OCI-LY3 (cell line): Measurements from ENCODE around the gene WDR45.

Experiments used
- H2AFZ ChIP-seq: fragments of 200-600, 300-600 bp; shearing (Covaris generic); 2 replicates; pipeline ENCODE4 v1.6.0; 2014; ENCODE audit warnings: antibody characterized with exemption, low read depth, low read length
- H3K27ac ChIP-seq: fragments of 200-600, 300-600 bp; sonication (generic); 2 replicates; pipeline ENCODE4 v1.5.1; 2014; ENCODE audit warnings: mild to moderate bottlenecking, low read length, moderate library complexity, mixed read lengths
- H3K27me3 ChIP-seq: fragments of 200-600, 300-600 bp; sonication (generic); 2 replicates; pipeline ENCODE4 v1.6.1; 2014; ENCODE audit warnings: low read depth, low read length, mixed read lengths
- H3K36me3 ChIP-seq: fragments of 200-600, 300-600 bp; sonication (generic); replicated peaks from 2 replicates; pipeline ENCODE3; 2014; ENCODE audit warnings: low read depth, low read length, mixed read lengths
- H3K4me1 ChIP-seq: fragments of 300-600, 200-600 bp; sonication (generic); 2 replicates; pipeline ENCODE4 v1.6.1; 2014; ENCODE audit warnings: low read length, mixed read lengths
- H3K4me2 ChIP-seq: fragments of 200-600, 300-600 bp; sonication (generic); 2 replicates; pipeline ENCODE4 v1.6.1; 2014; ENCODE audit warnings: low read length, mixed read lengths
- H3K4me3 ChIP-seq: fragments of 300-600, 200-600 bp; sonication (generic); 2 replicates; pipeline ENCODE4 v1.5.1; 2014; ENCODE audit warnings: antibody characterized with exemption, mild to moderate bottlenecking, low read length, moderate library complexity
- H3K79me2 ChIP-seq: fragments of 300-600, 200-600 bp; shearing (Covaris generic); 2 replicates; pipeline ENCODE4 v1.6.1; 2014; ENCODE audit warnings: mild to moderate bottlenecking, low read length, mixed read lengths
- H3K9ac ChIP-seq: fragments of 300-600, 200-600 bp; shearing (Covaris generic); 2 replicates; pipeline ENCODE4 v1.6.0; 2014; ENCODE audit warnings: mild to moderate bottlenecking, low read length, moderate library complexity
- H3K9me3 ChIP-seq: fragments of 200-600, 300-600 bp; shearing (Covaris generic); 2 replicates; pipeline ENCODE4 v1.6.1; 2014; ENCODE audit warnings: low read length, mixed read lengths; ENCODE audit not compliant: insufficient read depth
- H4K20me1 ChIP-seq: fragments of 200-600, 300-600 bp; sonication (generic); 2 replicates; pipeline ENCODE4 v1.6.1; 2016; ENCODE audit warnings: low read length, mixed read lengths; ENCODE audit not compliant: insufficient read depth
- CTCF ChIP-seq: fragments of 200-600, 300-600 bp; sonication (generic); IDR thresholded peaks from 2 replicates; pipeline ENCODE4 v1.5.1; 2014; ENCODE audit warnings: antibody characterized with exemption, low read length, low read depth
- EZH2phosphoT487 ChIP-seq: fragments of 200-600 bp; shearing (Covaris generic); IDR thresholded peaks from 2 replicates; pipeline ENCODE4 v1.6.1; 2018; ENCODE audit warnings: antibody characterized with exemption, mixed run types, low read depth

WDR45 gene

GRCh38 chrX:49100704-49101628 lies 21.3 kb upstream of the WDR45 start:
- Histone ChIP-seq H3K4me3 (peak overlapping the region; percentile 94), H3K9me3 (no peaks in the 10 kb centered on the region), H3K36me3 (no peaks in the 10 kb centered on the region), H3K27ac (peak overlapping the region; percentile 60), H4K20me1 (no peaks in the 10 kb centered on the region), H2AFZ (peak overlapping the region; percentile 47; the same call in 1 of the 2 replicates), H3K79me2 (peaks cover 6% of the 10 kb centered on the region), H3K9ac (peak overlapping the region; percentile 88), H3K27me3 (no peaks in the 10 kb centered on the region), H3K4me1 (peaks cover 3% of the 10 kb centered on the region; the same call in 1 of the 2 replicates), H3K4me2 (peak overlapping the region; percentile 98)
- TF ChIP-seq EZH2phosphoT487 (no peak), CTCF (no peak)

- Histone ChIP-seq H3K9me3 (no peaks in the 10 kb centered on the region), H4K20me1 (no peaks in the 10 kb centered on the region), H3K79me2 (peaks cover 6% of the 10 kb centered on the region), H3K9ac (no peak overlapping the region), H3K27ac (no peak overlapping the region), H2AFZ (no peak overlapping the region), H3K4me3 (no peak overlapping the region), H3K36me3 (no peaks in the 10 kb centered on the region), H3K4me2 (no peak overlapping the region), H3K4me1 (no peaks in the 10 kb centered on the region; the same call in 1 of the 2 replicates), H3K27me3 (no peaks in the 10 kb centered on the region)
- TF ChIP-seq CTCF (no peak), EZH2phosphoT487 (no peak)
Observed at GRCh38 chrX:49096419-49096818, 16.7 kb upstream of the WDR45 start.

- Histone ChIP-seq H4K20me1 (no peaks in the 10 kb centered on the region), H3K9me3 (no peaks in the 10 kb centered on the region), H3K27ac (no peak overlapping the region), H3K9ac (no peak overlapping the region), H3K4me3 (no peak overlapping the region), H3K36me3 (no peaks in the 10 kb centered on the region), H3K4me2 (no peak overlapping the region), H3K27me3 (no peaks in the 10 kb centered on the region), H2AFZ (no peak overlapping the region), H3K79me2 (no peaks in the 10 kb centered on the region), H3K4me1 (no peaks in the 10 kb centered on the region)
- TF ChIP-seq CTCF (no peak), EZH2phosphoT487 (no peak)
Observed at GRCh38 chrX:49089553-49089952, 9.9 kb upstream of the WDR45 start.

GRCh38 chrX:49082271-49082871 lies 2.7 kb upstream of the WDR45 start:
- H3K4me2 ChIP-seq: no peak overlapping the region
- H2AFZ ChIP-seq: no peak overlapping the region
- no peaks in the 10 kb centered on the region for H3K79me2 ChIP-seq
- H3K9ac ChIP-seq: no peak overlapping the region
- no peaks in the 10 kb centered on the region for H4K20me1 ChIP-seq
- no peak overlapping the region for H3K4me3 ChIP-seq
- no peak overlapping the region for H3K27ac ChIP-seq
- no peaks in the 10 kb centered on the region for H3K9me3 ChIP-seq
- TF ChIP-seq CTCF (no peak), EZH2phosphoT487 (no peak)
- H3K36me3 ChIP-seq: no peaks in the 10 kb centered on the region
- H3K27me3 ChIP-seq: no peaks in the 10 kb centered on the region
- peaks cover 7% of the 10 kb centered on the region for H3K4me1 ChIP-seq
